Measurements from ENCODE around the gene IFT81. TPM values are rescaled to one million over a fixed set of nuclear protein-coding genes. Genes with fewer than 3 reads are reported as not detected.
"Not testable (repeated sequence)": the region's sequence is repeated elsewhere in the genome, so short reads cannot be mapped to it uniquely, and the experiment has no call there.

Gene IFT81
- total RNA-seq, 1 donor from 2014 or later = 13.1 TPM

GRCh38 chr12:110080410-110080809, 43.7 kb upstream of the IFT81 start:
- no peak overlapping the region for H3K27ac Mint-ChIP-seq (ENCODE audit: unreplicated experiment)

GRCh38 chr12:110084314-110085015, 39.7 kb upstream of the IFT81 start:
- no peak for DNase-seq (ENCODE audit: extremely low spot score, unreplicated experiment)
- H3K27ac Mint-ChIP-seq (ENCODE audit: unreplicated experiment) = no peak overlapping the region
- H3K4me1 Mint-ChIP-seq (ENCODE audit: unreplicated experiment) = peaks cover 3% of the 10 kb centered on the region
- H3K27me3 Mint-ChIP-seq (ENCODE audit: unreplicated experiment) = peaks cover 22% of the 10 kb centered on the region
- H3K9me3 Mint-ChIP-seq (ENCODE audit: unreplicated experiment) = no peaks in the 10 kb centered on the region
- H3K4me3 Mint-ChIP-seq (ENCODE audit: unreplicated experiment) = no peak overlapping the region
- no peaks in the 10 kb centered on the region for H3K36me3 Mint-ChIP-seq (ENCODE audit: unreplicated experiment)
- TF ChIP-seq, protein P1, sequence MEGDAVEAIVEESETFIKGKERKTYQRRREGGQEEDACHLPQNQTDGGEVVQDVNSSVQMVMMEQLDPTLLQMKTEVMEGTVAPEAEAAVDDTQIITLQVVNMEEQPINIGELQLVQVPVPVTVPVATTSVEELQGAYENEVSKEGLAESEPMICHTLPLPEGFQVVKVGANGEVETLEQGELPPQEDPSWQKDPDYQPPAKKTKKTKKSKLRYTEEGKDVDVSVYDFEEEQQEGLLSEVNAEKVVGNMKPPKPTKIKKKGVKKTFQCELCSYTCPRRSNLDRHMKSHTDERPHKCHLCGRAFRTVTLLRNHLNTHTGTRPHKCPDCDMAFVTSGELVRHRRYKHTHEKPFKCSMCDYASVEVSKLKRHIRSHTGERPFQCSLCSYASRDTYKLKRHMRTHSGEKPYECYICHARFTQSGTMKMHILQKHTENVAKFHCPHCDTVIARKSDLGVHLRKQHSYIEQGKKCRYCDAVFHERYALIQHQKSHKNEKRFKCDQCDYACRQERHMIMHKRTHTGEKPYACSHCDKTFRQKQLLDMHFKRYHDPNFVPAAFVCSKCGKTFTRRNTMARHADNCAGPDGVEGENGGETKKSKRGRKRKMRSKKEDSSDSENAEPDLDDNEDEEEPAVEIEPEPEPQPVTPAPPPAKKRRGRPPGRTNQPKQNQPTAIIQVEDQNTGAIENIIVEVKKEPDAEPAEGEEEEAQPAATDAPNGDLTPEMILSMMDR (IDR thresholded peaks at IDR 0.05) = no peak

More at GRCh38 chr12:110080410-110080809, 43.7 kb upstream of the IFT81 start:
- Mint-ChIP-seq H3K27me3 (ENCODE audit: unreplicated experiment) (peaks cover 8% of the 10 kb centered on the region), H3K9me3 (ENCODE audit: unreplicated experiment) (no peaks in the 10 kb centered on the region), H3K36me3 (ENCODE audit: unreplicated experiment) (no peaks in the 10 kb centered on the region), H3K4me1 (ENCODE audit: unreplicated experiment) (peaks cover 3% of the 10 kb centered on the region), H3K4me3 (ENCODE audit: unreplicated experiment) (no peak overlapping the region)
- DNase-seq (ENCODE audit: extremely low spot score, unreplicated experiment) = no peak
- TF ChIP-seq, protein P1 (IDR thresholded peaks at IDR 0.05) = no peak

- H3K27me3 Mint-ChIP-seq (ENCODE audit: unreplicated experiment) = peaks cover 35% of the 10 kb centered on the region
- not testable (repeated sequence) for H3K27ac Mint-ChIP-seq (ENCODE audit: unreplicated experiment); H3K4me3 Mint-ChIP-seq (ENCODE audit: unreplicated experiment); DNase-seq (ENCODE audit: extremely low spot score, unreplicated experiment); H3K36me3 Mint-ChIP-seq (ENCODE audit: unreplicated experiment); H3K4me1 Mint-ChIP-seq (ENCODE audit: unreplicated experiment); H3K9me3 Mint-ChIP-seq (ENCODE audit: unreplicated experiment)
Measured at GRCh38 chr12:110088216-110088615, 35.9 kb upstream of the IFT81 start.

GRCh38 chr12:110088936-110089335, 35.2 kb upstream of the IFT81 start:
- TF ChIP-seq, protein P1 (IDR thresholded peaks at IDR 0.05) = no peak
- H3K27ac Mint-ChIP-seq (ENCODE audit: unreplicated experiment) = no peak overlapping the region
- H3K36me3 Mint-ChIP-seq (ENCODE audit: unreplicated experiment) = no peaks in the 10 kb centered on the region
- H3K4me1 Mint-ChIP-seq (ENCODE audit: unreplicated experiment) = no peaks in the 10 kb centered on the region
- no peak for DNase-seq (ENCODE audit: extremely low spot score, unreplicated experiment)
- H3K27me3 Mint-ChIP-seq (ENCODE audit: unreplicated experiment) = peaks cover 38% of the 10 kb centered on the region
- no peaks in the 10 kb centered on the region for H3K9me3 Mint-ChIP-seq (ENCODE audit: unreplicated experiment)
- H3K4me3 Mint-ChIP-seq (ENCODE audit: unreplicated experiment) = no peak overlapping the region

GRCh38 chr12:110090266-110091135, 33.7 kb upstream of the IFT81 start:
- DNase-seq (ENCODE audit: extremely low spot score, unreplicated experiment) = no peak

More at GRCh38 chr12:110090266-110091135, 33.7 kb upstream of the IFT81 start:
- TF ChIP-seq, protein P1 (IDR thresholded peaks at IDR 0.05) = no peak
- Mint-ChIP-seq H3K4me3 (ENCODE audit: unreplicated experiment) (no peak overlapping the region), H3K9me3 (ENCODE audit: unreplicated experiment) (no peaks in the 10 kb centered on the region), H3K27ac (ENCODE audit: unreplicated experiment) (no peak overlapping the region), H3K4me1 (ENCODE audit: unreplicated experiment) (no peaks in the 10 kb centered on the region), H3K27me3 (ENCODE audit: unreplicated experiment) (peaks cover 38% of the 10 kb centered on the region), H3K36me3 (ENCODE audit: unreplicated experiment) (no peaks in the 10 kb centered on the region)
